ENCODE results near the gene HIVEP3. TPM values are rescaled to one million over a fixed set of nuclear protein-coding genes. Genes with fewer than 3 reads are reported as not detected.

HIVEP3 gene
- total RNA-seq, 3 donors from 2014 or later, result 4.9 to 6.5 (median 6.1) TPM

- TF ChIP-seq CTCF (IDR thresholded peaks at IDR 0.05), result no peak
- H3K4me1 ChIP-seq (ENCODE audit: low read depth), result no peaks in the 10 kb centered on the region
- H3K9me3 ChIP-seq, result no peaks in the 10 kb centered on the region
- DNase-seq (no peak), ATAC-seq (no peak)
- no peak overlapping the region for H3K4me3 ChIP-seq
- no peaks in the 10 kb centered on the region for H3K36me3 ChIP-seq (ENCODE audit: low read depth)
- intact Hi-C loops (cut with DNase I, micrococcal nuclease), result no loop called here
Measured at GRCh38 chr1:41846625-41847405, 71.9 kb downstream of the HIVEP3 start.

GRCh38 chr1:41844781-41845272 lies 73.9 kb downstream of the HIVEP3 start:
- H3K4me3 ChIP-seq, result no peak overlapping the region
- no peak for DNase-seq
- no peaks in the 10 kb centered on the region for H3K4me1 ChIP-seq (ENCODE audit: low read depth)
- H3K36me3 ChIP-seq (ENCODE audit: low read depth), result no peaks in the 10 kb centered on the region
- H3K9me3 ChIP-seq, result no peaks in the 10 kb centered on the region
- intact Hi-C loops (cut with DNase I, micrococcal nuclease), result no loop called here
- no peak for TF ChIP-seq CTCF (IDR thresholded peaks at IDR 0.05)
- ATAC-seq, result no peak

GRCh38 chr1:41844255-41844654 lies 74.5 kb downstream of the HIVEP3 start:
- no peaks in the 10 kb centered on the region for H3K4me1 ChIP-seq (ENCODE audit: low read depth)
- no peak for TF ChIP-seq CTCF (IDR thresholded peaks at IDR 0.05)
- H3K9me3 ChIP-seq, result no peaks in the 10 kb centered on the region
- no peaks in the 10 kb centered on the region for H3K36me3 ChIP-seq (ENCODE audit: low read depth)
- ATAC-seq (no peak), DNase-seq (no peak)
- intact Hi-C loops (cut with DNase I, micrococcal nuclease), result no loop called here
- no peak overlapping the region for H3K4me3 ChIP-seq

DNA sequence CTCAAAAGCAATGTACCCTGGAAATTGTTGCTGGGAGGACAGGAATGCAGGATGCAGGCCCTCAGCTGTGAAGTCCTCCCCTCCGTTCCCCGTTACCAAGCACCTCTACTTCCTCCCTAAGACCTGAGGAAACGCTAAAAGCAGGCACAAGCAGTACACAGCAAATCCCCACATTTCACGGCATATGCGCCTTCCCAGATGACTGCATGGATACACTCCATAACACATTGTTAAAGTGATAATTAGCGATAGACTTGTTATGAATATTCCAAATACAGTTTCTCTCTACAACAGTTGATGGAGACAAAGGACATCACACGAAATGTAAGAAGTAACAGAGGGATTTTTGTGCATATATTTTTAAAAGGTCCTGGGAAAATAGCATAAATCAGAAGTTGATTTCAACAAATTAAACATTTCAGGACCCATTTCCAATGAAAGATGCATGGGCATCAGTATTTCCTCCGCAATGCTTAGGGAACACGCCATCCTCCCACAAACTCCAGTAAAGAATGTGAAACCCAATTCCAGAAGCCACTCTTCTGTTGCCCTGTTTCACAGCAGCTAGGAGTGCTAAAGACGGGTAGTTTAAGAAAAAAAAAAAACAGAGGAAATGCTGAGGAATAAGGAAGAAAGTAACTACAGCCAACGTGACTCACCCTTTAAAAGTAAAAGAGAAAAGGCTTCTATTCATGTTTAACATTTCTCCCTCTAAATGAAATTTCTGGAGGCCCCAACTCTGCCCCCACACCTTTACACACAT lies 75.5 kb downstream of the HIVEP3 start:
- H3K4me3 ChIP-seq, result no peak overlapping the region
- H3K9me3 ChIP-seq, result no peaks in the 10 kb centered on the region
- intact Hi-C loops (cut with DNase I, micrococcal nuclease), result no loop called here
- no peaks in the 10 kb centered on the region for H3K36me3 ChIP-seq (ENCODE audit: low read depth)
- ATAC-seq (no peak), DNase-seq (no peak)
- no peaks in the 10 kb centered on the region for H3K4me1 ChIP-seq (ENCODE audit: low read depth)
- no peak for TF ChIP-seq CTCF (IDR thresholded peaks at IDR 0.05)

DNA sequence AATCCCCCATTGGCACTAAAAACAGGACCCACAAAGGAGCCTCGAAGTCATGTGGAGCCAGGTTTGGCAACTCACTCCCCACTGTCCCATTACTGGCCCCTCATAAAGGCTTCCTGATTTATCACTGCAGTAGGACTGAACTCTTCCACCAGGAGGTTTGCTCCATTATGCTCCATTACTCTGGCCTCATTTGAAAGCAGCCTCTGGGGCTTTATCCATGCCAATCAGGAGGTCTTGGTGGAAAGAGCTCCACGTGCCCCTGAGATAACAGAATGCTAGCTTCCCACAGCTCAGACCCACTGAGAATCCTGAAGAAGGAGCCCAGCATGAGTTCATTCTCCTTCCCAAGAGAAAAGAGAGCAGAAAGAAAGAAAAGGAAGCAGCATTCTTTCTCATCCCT lies 76.4 kb downstream of the HIVEP3 start:
- no peaks in the 10 kb centered on the region for H3K9me3 ChIP-seq
- no peak for ATAC-seq
- intact Hi-C loops (cut with DNase I, micrococcal nuclease), result no loop called here
- no peak for DNase-seq
- no peak overlapping the region for H3K4me3 ChIP-seq
- H3K36me3 ChIP-seq (ENCODE audit: low read depth), result no peaks in the 10 kb centered on the region
- H3K4me1 ChIP-seq (ENCODE audit: low read depth), result no peaks in the 10 kb centered on the region
- TF ChIP-seq CTCF (IDR thresholded peaks at IDR 0.05), result no peak

Data from mucosa of descending colon (tissue), 3 donors.